ENCODE data around the gene SKAP1.

- TF ChIP-seq CTCF (IDR thresholded peaks at IDR 0.05; ENCODE audit: low read depth, low read length) (peak; percentile 61), EZH2phosphoT487 (IDR thresholded peaks at IDR 0.05; ENCODE audit: low read depth) (no peak)
Observed at GRCh38 chr17:48134912-48135480, 295.0 kb downstream of the SKAP1 start.
